K562 (cell line): ENCODE measurements around the gene DMRT2. TPM values are rescaled to one million over a fixed set of nuclear protein-coding genes. Genes with fewer than 3 reads are reported as not detected.

Experiments
- ATAC-seq: fragments of 200-7000 bp; cut with Tn5 transposase; 3 replicates; pipeline ENCODE4 v1.9.1; 2020; ENCODE audit warnings: moderate library complexity
- BruUV-seq: library from RNA; stranded (reverse); fragments of 400-500 nt; replicated peaks from 2 replicates; lab custom pipeline; 2021; lab: Mats Ljungman, UMichigan
- CTCF ChIA-PET: fragments of 300-600 bp; formaldehyde crosslinking; extraction: SDS; loops from one replicate; lab custom pipeline; 2021; ENCODE audit warnings: low intra/inter-chr PET ratio; lab: Yijun Ruan, JAX
- POLR2A ChIA-PET: fragments of 300-600, 350-650 bp; sonication (Branson Sonifier 250); formaldehyde crosslinking; extraction: SDS; loops from one replicate; lab custom pipeline; 2021; ENCODE audit warnings: antibody characterized with exemption, inconsistent platforms; lab: Yijun Ruan, JAX
- DNase-seq, 4 experiments: peaks; one replicate each; pipeline versions ENCODE4 v3.0.0 to v3.0.0-alpha.2; 2011 to 2018; ENCODE audit warnings: low spot score in 3 of 4, mixed read lengths in 3 of 4; ENCODE audit errors: extremely low read depth in 1 of 4
- FAIRE-seq: peaks from 2 replicates; lab custom pipeline; 2011; peaks lifted over from hg19 to GRCh38; lab: Jason Lieb, UNC
- H2AFZ ChIP-seq: 2 replicates; pipeline ENCODE4 v1.6.0; 2011; ENCODE audit warnings: low read depth, low read length, control low read depth, inconsistent platforms
- H3K27ac ChIP-seq: fragments of 200-600 bp; 3 replicates; pipeline ENCODE4 v1.8.0; 2011; ENCODE audit warnings: low read depth, mild to moderate bottlenecking, control low read depth, inconsistent platforms, low read length, moderate library complexity, mixed read lengths; ENCODE audit errors: extremely low read depth
- H3K27me3 ChIP-seq, 2 experiments: fragments of 300-600 bp in 1 of 2; 2 replicates in 1 of 2; 3 replicates in 1 of 2; pipeline versions ENCODE4 v1.6.0 to v1.8.0; 2011; ENCODE audit warnings: inconsistent platforms in 2 of 2, low read length in 2 of 2, mild to moderate bottlenecking in 1 of 2, mixed read lengths in 1 of 2, moderate library complexity in 1 of 2; ENCODE audit not compliant: control insufficient read depth in 2 of 2, insufficient read depth in 2 of 2
- H3K36me3 ChIP-seq: fragments of 300-600 bp; 3 replicates; pipeline ENCODE4 v1.8.0; 2011; ENCODE audit warnings: mild to moderate bottlenecking, low read length, inconsistent platforms; ENCODE audit not compliant: control insufficient read depth, insufficient read depth
- H3K4me1 ChIP-seq, 2 experiments: fragments of 200-600 bp in 1 of 2; replicated peaks in 1 of 2; 2 replicates in 1 of 2; 3 replicates in 1 of 2; pipeline versions ENCODE4 v1.5.1 to v1.8.0; 2011; ENCODE audit warnings: inconsistent platforms in 2 of 2, low read length in 2 of 2, mild to moderate bottlenecking in 1 of 2, mixed read lengths in 1 of 2, moderate library complexity in 1 of 2; ENCODE audit not compliant: control insufficient read depth in 2 of 2, insufficient read depth in 2 of 2
- H3K4me2 ChIP-seq: 2 replicates; pipeline ENCODE4 v1.6.1; 2011; ENCODE audit warnings: low read length, control low read depth, inconsistent platforms, mixed read lengths; ENCODE audit not compliant: insufficient read depth
- H3K4me3 ChIP-seq: fragments of 200-600 bp; sonication (generic), shearing (Covaris generic); 2 replicates; pipeline ENCODE4 v1.5.1; 2016; ENCODE audit warnings: control low read depth, inconsistent platforms
- H3K79me2 ChIP-seq: fragments of 200-600 bp; 3 replicates; pipeline ENCODE4 v1.8.0; 2011; ENCODE audit warnings: low read length, inconsistent platforms; ENCODE audit not compliant: control insufficient read depth, insufficient read depth
- H3K9ac ChIP-seq, 2 experiments: 2 replicates each; pipeline versions ENCODE4 v1.6.0 to v1.6.1; 2011; ENCODE audit warnings: low read depth in 2 of 2, low read length in 2 of 2, control low read depth in 1 of 2, inconsistent platforms in 1 of 2, mild to moderate bottlenecking in 1 of 2, mixed read lengths in 1 of 2; ENCODE audit not compliant: insufficient read depth in 1 of 2
- H3K9me1 ChIP-seq: one replicate; pipeline ENCODE4 v1.6.0; 2011; ENCODE audit warnings: inconsistent platforms, mild to moderate bottlenecking, low read length, moderate library complexity; ENCODE audit not compliant: control insufficient read depth, insufficient read depth
- H3K9me3 ChIP-seq: replicated peaks from 2 replicates; pipeline ENCODE4 v1.5.1; 2011; ENCODE audit warnings: low read depth, low read length, inconsistent platforms; ENCODE audit not compliant: control insufficient read depth, insufficient read depth
- H4K20me1 ChIP-seq: replicated peaks from 2 replicates; pipeline ENCODE4 v1.6.1; 2011; ENCODE audit warnings: low read length, inconsistent platforms, mixed read lengths; ENCODE audit not compliant: control insufficient read depth, insufficient read depth
- CBFB ChIP-seq: sonication (generic); formaldehyde crosslinking; IDR thresholded peaks from 2 replicates; pipeline ENCODE4 v1.4.0; 2020; ENCODE audit warnings: mild to moderate bottlenecking, missing genetic modification reagents
- DMBX1 ChIP-seq: fragments of 250-450 bp; sonication (Bioruptor Pico); IDR thresholded peaks from 2 replicates; pipeline ENCODE4 v1.8.0; 2022; ENCODE audit warnings: inconsistent platforms, mild to moderate bottlenecking, moderate library complexity, borderline replicate concordance
- NRF1 ChIP-seq, 2 experiments: fragments of 450-650 bp; IDR thresholded peaks in 1 of 2; conservative IDR thresholded peaks in 1 of 2; 2 replicates each; pipeline ENCODE4 v1.6.1; 2014; ENCODE audit warnings: mild to moderate bottlenecking in 2 of 2
- YBX1 ChIP-seq: fragments of 450-650 bp; IDR thresholded peaks from 2 replicates; pipeline ENCODE4 v1.7.1; 2016; ENCODE audit warnings: mild to moderate bottlenecking
- ZNF165 ChIP-seq: fragments of 250-450 bp; sonication (Bioruptor Pico); IDR thresholded peaks from 2 replicates; pipeline ENCODE4 v1.4.0; 2020; ENCODE audit warnings: borderline replicate concordance
- ZNF830 ChIP-seq: fragments of 250-450 bp; sonication (Bioruptor Pico); IDR thresholded peaks from 2 replicates; pipeline ENCODE4 v1.5.0; 2021; ENCODE audit warnings: mild to moderate bottlenecking
- WGBS: fragments of 100-300 bp; shearing (Covaris generic); methylation state at CpG from one replicate; pipeline ENCODE4 v1.1.6; 2016; ENCODE audit warnings: low coverage, mixed read lengths; ENCODE audit not compliant: insufficient coverage; ENCODE audit errors: missing lambda C conversion rate; 5-methylcytosine and 5-hydroxymethylcytosine counted together
- in situ Hi-C: fragments of 300-500 bp; cut with MboI; formaldehyde crosslinking; loops from 4 replicates; pipeline ENCODE4 v1.15.0; 2018; ENCODE audit warnings: inconsistent platforms, mixed read lengths
- intact Hi-C: fragments of 100-400 bp; cut with micrococcal nuclease; formaldehyde crosslinking; loops from 2 replicates; pipeline ENCODE4 v1.14.2; 2022
- polyA plus RNA-seq, 8 experiments: library from polyadenylated mRNA; depleted of rRNA in 4 of 8; stranded (reverse) in 5 of 8; unstranded in 3 of 8; fragments of >200 nt; fragmentation: Nextera tagmentation in 2 of 8; fragmentation: Illumina TruSeq in 1 of 8; extraction: Ambion mirVana in 2 of 8; extraction: Trizol in 1 of 8; gene quantifications; 2 replicates each; pipeline versions ENCODE4 v1.2.1 to v1.2.3, GENCODE V29; 2011 to 2014; ENCODE audit warnings: inconsistent platforms in 1 of 8, missing spikeins in 1 of 8
- total RNA-seq, 7 experiments: library from RNA; depleted of rRNA in 6 of 7; stranded (reverse); fragments of >200 nt in 6 of 7; fragmentation: Illumina TruSeq in 2 of 7; extraction: Trizol in 2 of 7; gene quantifications; 2 replicates each; pipeline versions ENCODE4 v1.2.1 to v1.2.3, GENCODE V29; 2011 to 2021; ENCODE audit warnings: low replicate concordance in 1 of 7
- TF ChIP-seq, protein P1 (sequence below): fragments of 450-650 bp; formaldehyde crosslinking; IDR thresholded peaks from 2 replicates; pipeline ENCODE4 v1.4.0; 2020; ENCODE audit warnings: mild to moderate bottlenecking, moderate library complexity
- TF ChIP-seq, protein P2 (sequence below), 2 experiments: fragments of 450-650 bp in 1 of 2; sonication (generic) in 1 of 2; formaldehyde crosslinking in 1 of 2; IDR thresholded peaks; 2 replicates each; pipeline versions ENCODE4 v1.7.1 to v1.9.0; 2016 to 2022; ENCODE audit warnings: inconsistent platforms in 1 of 2, mild to moderate bottlenecking in 1 of 2, missing genetic modification reagents in 1 of 2
- TF ChIP-seq, protein P3 (sequence below): IDR thresholded peaks from 2 replicates; pipeline ENCODE4 v1.6.1; 2011; ENCODE audit warnings: borderline replicate concordance, low read depth, mild to moderate bottlenecking, moderate library complexity, low read length; ENCODE audit not compliant: insufficient read depth, poor library complexity, severe bottlenecking

Gene DMRT2
- total and polyA plus RNA-seq, 9 of the 15 experiments (the other 6 are each of a cell fraction or from before 2014, with no cell fraction given): not detected

DNA sequence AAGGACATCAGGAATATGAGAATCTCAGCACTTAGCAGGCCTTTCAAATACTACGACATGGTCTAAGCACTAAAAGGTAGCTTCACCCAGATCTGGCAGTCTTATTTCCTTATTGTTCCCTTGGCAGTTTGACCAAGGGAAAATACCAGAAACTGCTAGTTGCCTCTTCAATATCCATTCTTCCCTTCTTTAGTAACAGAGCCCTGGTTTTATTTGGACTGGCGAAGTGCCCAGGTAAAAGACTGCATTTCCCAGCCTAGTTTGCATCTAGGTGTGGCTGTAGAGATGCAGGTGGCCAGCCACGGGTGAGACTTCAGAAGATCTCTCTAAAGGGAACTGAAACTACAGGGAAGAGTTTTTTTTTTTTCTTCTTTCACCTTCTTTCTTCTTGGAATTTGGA, 21.6 kb downstream of the DMRT2 start:
- 0% methylated on average over 2 of the region's 3 CpGs for WGBS
- Histone ChIP-seq H4K20me1 (no peaks in the 10 kb centered on the region), H3K9me3 (no peaks in the 10 kb centered on the region), H3K4me2 (no peak overlapping the region), H3K9me1 (no peaks in the 10 kb centered on the region), H3K27ac (no peak overlapping the region), H2AFZ (no peak overlapping the region), H3K36me3 (no peaks in the 10 kb centered on the region), H3K79me2 (no peaks in the 10 kb centered on the region), H3K9ac (no peak overlapping the region), H3K4me3 (no peak overlapping the region), H3K4me1 (no peaks in the 10 kb centered on the region), H3K27me3 (no peaks in the 10 kb centered on the region)
- in situ Hi-C loops: no loop called here
- BruUV-seq: no TSS peak
- FAIRE-seq: no peak
- DNase-seq: no peak
- CTCF ChIA-PET: no interaction called here
- intact Hi-C loops: no loop called here
- POLR2A ChIA-PET: no interaction called here
- ATAC-seq: no peak
- TF ChIP-seq DMBX1 (CRISPR knock-in tag) (no peak), CBFB (CRISPR knock-in tag) (no peak), NRF1 (conservative IDR thresholded peaks at IDR 0.05 in 1 of 2, IDR thresholded peaks at IDR 0.05 in 1 of 2) (no peak), ZNF830 (CRISPR knock-in tag) (no peak), ZNF165 (CRISPR knock-in tag) (no peak), YBX1 (no peak)
- TF ChIP-seq, protein P1, sequence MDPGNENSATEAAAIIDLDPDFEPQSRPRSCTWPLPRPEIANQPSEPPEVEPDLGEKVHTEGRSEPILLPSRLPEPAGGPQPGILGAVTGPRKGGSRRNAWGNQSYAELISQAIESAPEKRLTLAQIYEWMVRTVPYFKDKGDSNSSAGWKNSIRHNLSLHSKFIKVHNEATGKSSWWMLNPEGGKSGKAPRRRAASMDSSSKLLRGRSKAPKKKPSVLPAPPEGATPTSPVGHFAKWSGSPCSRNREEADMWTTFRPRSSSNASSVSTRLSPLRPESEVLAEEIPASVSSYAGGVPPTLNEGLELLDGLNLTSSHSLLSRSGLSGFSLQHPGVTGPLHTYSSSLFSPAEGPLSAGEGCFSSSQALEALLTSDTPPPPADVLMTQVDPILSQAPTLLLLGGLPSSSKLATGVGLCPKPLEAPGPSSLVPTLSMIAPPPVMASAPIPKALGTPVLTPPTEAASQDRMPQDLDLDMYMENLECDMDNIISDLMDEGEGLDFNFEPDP: no peak
- TF ChIP-seq, protein P2, sequence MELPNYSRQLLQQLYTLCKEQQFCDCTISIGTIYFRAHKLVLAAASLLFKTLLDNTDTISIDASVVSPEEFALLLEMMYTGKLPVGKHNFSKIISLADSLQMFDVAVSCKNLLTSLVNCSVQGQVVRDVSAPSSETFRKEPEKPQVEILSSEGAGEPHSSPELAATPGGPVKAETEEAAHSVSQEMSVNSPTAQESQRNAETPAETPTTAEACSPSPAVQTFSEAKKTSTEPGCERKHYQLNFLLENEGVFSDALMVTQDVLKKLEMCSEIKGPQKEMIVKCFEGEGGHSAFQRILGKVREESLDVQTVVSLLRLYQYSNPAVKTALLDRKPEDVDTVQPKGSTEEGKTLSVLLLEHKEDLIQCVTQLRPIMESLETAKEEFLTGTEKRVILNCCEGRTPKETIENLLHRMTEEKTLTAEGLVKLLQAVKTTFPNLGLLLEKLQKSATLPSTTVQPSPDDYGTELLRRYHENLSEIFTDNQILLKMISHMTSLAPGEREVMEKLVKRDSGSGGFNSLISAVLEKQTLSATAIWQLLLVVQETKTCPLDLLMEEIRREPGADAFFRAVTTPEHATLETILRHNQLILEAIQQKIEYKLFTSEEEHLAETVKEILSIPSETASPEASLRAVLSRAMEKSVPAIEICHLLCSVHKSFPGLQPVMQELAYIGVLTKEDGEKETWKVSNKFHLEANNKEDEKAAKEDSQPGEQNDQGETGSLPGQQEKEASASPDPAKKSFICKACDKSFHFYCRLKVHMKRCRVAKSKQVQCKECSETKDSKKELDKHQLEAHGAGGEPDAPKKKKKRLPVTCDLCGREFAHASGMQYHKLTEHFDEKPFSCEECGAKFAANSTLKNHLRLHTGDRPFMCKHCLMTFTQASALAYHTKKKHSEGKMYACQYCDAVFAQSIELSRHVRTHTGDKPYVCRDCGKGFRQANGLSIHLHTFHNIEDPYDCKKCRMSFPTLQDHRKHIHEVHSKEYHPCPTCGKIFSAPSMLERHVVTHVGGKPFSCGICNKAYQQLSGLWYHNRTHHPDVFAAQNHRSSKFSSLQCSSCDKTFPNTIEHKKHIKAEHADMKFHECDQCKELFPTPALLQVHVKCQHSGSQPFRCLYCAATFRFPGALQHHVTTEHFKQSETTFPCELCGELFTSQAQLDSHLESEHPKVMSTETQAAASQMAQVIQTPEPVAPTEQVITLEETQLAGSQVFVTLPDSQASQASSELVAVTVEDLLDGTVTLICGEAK (IDR thresholded peaks at IDR 0.05): no peak
- TF ChIP-seq, protein P2 (CRISPR knock-in tag; IDR thresholded peaks at IDR 0.05): no peak
- TF ChIP-seq, protein P3, sequence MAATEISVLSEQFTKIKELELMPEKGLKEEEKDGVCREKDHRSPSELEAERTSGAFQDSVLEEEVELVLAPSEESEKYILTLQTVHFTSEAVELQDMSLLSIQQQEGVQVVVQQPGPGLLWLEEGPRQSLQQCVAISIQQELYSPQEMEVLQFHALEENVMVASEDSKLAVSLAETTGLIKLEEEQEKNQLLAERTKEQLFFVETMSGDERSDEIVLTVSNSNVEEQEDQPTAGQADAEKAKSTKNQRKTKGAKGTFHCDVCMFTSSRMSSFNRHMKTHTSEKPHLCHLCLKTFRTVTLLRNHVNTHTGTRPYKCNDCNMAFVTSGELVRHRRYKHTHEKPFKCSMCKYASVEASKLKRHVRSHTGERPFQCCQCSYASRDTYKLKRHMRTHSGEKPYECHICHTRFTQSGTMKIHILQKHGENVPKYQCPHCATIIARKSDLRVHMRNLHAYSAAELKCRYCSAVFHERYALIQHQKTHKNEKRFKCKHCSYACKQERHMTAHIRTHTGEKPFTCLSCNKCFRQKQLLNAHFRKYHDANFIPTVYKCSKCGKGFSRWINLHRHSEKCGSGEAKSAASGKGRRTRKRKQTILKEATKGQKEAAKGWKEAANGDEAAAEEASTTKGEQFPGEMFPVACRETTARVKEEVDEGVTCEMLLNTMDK: no peak
